ENCODE results near the gene KLHL26.
A peak's percentile ranks its signal among the peaks of the same experiment; 100 is the strongest.

Gene KLHL26

GRCh38 chr19:18611327-18612050 is 25.3 kb upstream of the KLHL26 start:
- peak in 28 of 42 donors; percentile 8 to 72 (median 46) for DNase-seq
- intact Hi-C loops (cut with DNase I), result no loop called here

- DNase-seq, result peak in 8 of 42 donors; percentile 26 to 47 (median 34)
- intact Hi-C loops (cut with DNase I), result no loop called here
Observed at GRCh38 chr19:18612051-18612771, 24.6 kb upstream of the KLHL26 start.

GRCh38 chr19:18612772-18613588 is 23.8 kb upstream of the KLHL26 start, which contains the start of gene TMEM59L:
Gene TMEM59L (plus strand): TSS chr19:18612870. CDS start chr19:18612959, 89 bp downstream.
- intact Hi-C loops (cut with DNase I), result no loop called here

GRCh38 chr19:18613589-18614234 is 23.1 kb upstream of the KLHL26 start:
- intact Hi-C loops (cut with DNase I), result no loop called here
- peak in 6 of 42 donors; percentile 14 to 59 (median 40) for DNase-seq

More at GRCh38 chr19:18612772-18613588, 23.8 kb upstream of the KLHL26 start, which contains the start of gene TMEM59L:
- peak; percentile 41 to 91 (median 82) for DNase-seq

- intact Hi-C loops (cut with DNase I), result no loop called here
- no peak for DNase-seq
Observed at GRCh38 chr19:18616023-18616422, 20.8 kb upstream of the KLHL26 start.

GRCh38 chr19:18617562-18617961 is 19.3 kb upstream of the KLHL26 start:
- intact Hi-C loops (cut with DNase I), result no loop called here
- DNase-seq, result no peak

GRCh38 chr19:18618236-18618635 is 18.6 kb upstream of the KLHL26 start:
- DNase-seq, result no peak
- intact Hi-C loops (cut with DNase I), result no loop called here

- intact Hi-C loops (cut with DNase I), result no loop called here
- DNase-seq, result no peak
Observed at GRCh38 chr19:18620311-18620710, 16.5 kb upstream of the KLHL26 start.

GRCh38 chr19:18620902-18621301 is 15.9 kb upstream of the KLHL26 start:
- intact Hi-C loops (cut with DNase I), result no loop called here
- DNase-seq, result no peak

- intact Hi-C loops (cut with DNase I), result no loop called here
- DNase-seq, result no peak
Observed at GRCh38 chr19:18626906-18627305, 9.9 kb upstream of the KLHL26 start.

- intact Hi-C loops (cut with DNase I), result no loop called here
- DNase-seq, result peak in 41 of 42 donors; percentile 53 to 95 (median 80)
Observed at GRCh38 chr19:18629166-18630088, 7.4 kb upstream of the KLHL26 start.

- intact Hi-C loops (cut with DNase I), result no loop called here
Observed at GRCh38 chr19:18633321-18633720, 3.5 kb upstream of the KLHL26 start.

GRCh38 chr19:18634612-18635297 is 2.1 kb upstream of the KLHL26 start:
- intact Hi-C loops (cut with DNase I), result no loop called here
- no peak for DNase-seq

More at GRCh38 chr19:18633321-18633720, 3.5 kb upstream of the KLHL26 start:
- no peak for DNase-seq

GRCh38 chr19:18635831-18636182 is 1.0 kb upstream of the KLHL26 start:
- intact Hi-C loops (cut with DNase I), result no loop called here
- no peak for DNase-seq

GRCh38 chr19:18636183-18636968 is 452 bp upstream of the KLHL26 start:
- intact Hi-C loops (cut with DNase I), result no loop called here

More at GRCh38 chr19:18636183-18636968, 452 bp upstream of the KLHL26 start:
- DNase-seq, result peak; percentile 93 to 100 (median 98)
